Measurements from ENCODE around the gene DNMT3B.

The DNMT3B gene

DNA sequence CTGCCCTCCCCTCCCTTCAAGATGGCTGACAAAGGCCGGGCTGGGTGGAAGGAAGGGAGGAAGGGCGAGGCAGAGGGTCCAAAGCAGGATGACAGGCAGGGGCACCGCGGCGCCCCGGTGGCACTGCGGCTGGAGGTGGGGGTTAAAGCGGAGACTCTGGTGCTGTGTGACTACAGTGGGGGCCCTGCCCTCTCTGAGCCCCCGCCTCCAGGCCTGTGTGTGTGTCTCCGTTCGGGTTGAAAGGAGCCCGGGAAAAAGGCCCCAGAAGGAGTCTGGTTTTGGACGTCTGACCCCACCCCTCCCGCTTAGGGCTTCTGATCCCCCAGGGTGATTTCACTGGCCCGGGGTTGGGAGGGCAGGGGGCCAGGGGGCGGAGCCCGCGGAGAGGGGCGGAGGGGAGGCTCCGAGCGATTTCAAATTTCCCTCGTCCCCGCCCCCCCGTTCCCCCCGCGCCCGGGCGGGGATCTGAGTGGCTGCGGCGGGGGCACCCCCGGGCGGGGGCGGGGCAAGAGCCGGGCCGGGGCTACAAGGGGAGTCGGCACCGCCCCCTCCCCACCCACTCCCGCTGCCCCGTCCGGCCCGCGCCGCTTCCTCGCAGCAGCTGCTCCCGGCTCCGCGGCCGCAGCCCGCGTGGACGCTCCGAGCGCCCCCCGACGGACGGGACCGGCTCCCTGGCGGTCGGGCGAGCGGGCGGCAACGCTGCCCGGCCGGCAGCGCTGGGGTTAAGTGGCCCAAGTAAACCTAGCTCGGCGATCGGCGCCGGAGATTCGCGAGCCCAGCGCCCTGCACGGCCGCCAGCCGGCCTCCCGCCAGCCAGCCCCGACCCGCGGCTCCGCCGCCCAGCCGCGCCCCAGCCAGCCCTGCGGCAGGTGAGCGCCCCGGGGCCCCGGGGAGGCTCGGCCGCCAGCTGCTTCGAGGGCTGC is at the start of gene DNMT3B:
Gene DNMT3B, plus strand, starts transcription at position 555 of the 923 bp plus-strand sequence. CDS start 17,939 bp downstream, outside the sequence.
- TF ChIP-seq GATA2 (IDR thresholded peaks at IDR 0.05; ENCODE audit: low read depth, low read length) (no peak), GATA3 (IDR thresholded peaks at IDR 0.05; ENCODE audit: low read depth, low read length) (no peak)

DNA sequence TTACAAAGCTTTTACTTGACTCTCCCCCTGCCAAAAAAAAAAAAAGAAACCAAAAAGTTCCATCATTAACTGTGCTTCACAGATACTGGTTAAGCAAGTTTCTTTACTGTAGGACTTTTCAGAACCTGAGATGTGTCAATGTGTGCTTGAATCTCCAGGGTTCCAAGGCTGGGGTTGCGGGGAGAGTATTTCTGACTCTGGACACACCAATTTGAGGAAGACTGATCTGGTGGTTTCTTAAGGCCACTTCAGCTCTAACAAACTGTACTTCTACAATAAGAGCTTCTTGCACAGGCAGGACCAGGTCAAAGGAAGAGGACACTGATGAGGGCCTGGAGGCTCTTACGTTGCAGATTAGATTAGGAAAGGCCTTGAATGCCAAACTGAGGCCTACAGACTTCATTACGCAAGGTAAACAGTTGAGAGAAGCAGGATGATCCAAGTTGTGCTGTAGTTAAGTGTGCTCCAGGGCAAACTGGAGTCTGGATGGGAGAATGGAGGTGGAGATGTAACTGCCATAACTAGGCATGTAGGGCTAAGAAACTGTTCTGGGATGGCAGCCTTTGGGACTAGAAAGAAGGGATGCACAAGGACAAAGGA is 43.3 kb upstream of the DNMT3B start:
- no peak for TF ChIP-seq GATA2 (IDR thresholded peaks at IDR 0.05; ENCODE audit: low read depth, low read length)
- no peak for TF ChIP-seq GATA3 (IDR thresholded peaks at IDR 0.05; ENCODE audit: low read depth, low read length)

DNA sequence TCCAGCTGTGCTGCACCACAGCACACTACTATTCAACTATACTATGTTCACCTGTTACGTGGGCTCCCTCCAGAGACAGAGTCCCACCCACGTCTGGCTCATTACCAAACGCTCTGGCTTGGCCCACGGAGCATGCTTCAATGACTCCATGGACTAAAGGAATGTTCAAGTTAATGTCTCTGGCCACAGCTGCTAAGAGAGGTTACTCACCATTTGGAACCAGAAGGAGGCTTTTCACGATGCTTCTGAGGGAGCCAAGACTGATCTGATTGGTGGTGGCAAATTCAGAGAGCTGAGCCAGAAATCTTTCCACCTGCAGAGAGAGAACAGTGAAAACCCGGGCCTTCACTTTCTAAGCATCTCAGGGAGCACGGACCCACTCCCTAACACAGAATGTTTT is 34.5 kb upstream of the DNMT3B start:
- TF ChIP-seq GATA2 (IDR thresholded peaks at IDR 0.05; ENCODE audit: low read depth, low read length) = no peak
- no peak for TF ChIP-seq GATA3 (IDR thresholded peaks at IDR 0.05; ENCODE audit: low read depth, low read length)

DNA sequence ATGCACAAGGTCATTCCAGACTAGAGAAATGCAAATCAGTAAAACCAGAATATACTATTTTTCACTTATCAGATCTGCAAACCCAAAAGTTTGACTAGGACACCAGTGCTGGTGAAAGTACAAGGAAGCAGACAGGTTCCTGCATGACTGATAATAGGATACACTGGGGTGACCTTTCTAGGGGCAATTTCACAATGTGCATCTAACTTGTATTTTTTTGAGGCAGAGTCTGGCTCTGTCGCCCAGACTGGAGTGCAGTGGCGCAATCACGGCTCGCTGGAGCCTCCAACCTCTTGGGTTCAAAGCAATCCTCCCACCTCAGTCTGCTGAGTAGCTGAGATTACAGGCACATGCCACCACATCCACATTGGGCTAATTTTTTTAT is 30.3 kb upstream of the DNMT3B start:
- TF ChIP-seq GATA3 (IDR thresholded peaks at IDR 0.05; ENCODE audit: low read depth, low read length) (no peak), GATA2 (IDR thresholded peaks at IDR 0.05; ENCODE audit: low read depth, low read length) (no peak)

DNA sequence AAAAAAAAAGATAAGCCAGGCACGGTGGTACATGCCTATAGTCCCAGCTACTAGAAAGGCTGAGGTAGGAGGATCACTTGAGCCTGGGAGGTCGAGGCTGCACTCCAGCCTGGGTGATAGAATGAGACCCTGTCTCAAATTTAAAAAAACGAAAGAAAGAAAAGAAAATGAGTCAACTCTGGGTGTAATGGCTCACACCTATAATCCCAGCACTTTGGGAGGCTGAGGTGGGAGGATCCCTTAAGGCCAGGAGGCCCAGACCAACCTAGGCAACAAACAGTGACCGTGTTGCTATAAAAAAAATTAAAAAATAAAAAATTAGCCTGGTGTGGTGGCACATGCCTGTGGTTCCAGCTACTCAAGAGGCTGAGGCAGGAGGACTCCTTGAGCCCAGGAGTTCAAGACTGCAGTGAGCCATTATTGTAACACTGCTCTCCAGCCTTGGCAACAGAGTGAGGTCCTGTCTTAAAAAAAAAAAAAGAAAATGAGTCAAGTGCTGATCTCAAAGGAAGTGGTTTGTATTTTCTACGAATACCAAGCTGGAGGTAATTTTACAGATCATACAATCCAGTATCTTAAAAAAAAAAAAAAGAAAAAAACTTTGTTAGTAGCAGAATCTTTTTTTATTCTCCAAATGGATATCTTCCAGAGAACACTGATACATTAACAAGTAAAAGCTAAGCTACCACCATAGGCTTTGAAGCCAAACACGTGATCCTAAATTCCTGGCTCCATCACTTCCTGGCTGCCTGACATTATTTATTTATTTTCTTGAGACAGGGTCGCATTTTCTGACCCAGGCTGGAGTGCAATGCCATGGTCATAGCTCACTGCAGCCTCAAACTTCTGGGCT is 24.6 kb upstream of the DNMT3B start:
- TF ChIP-seq GATA3 (IDR thresholded peaks at IDR 0.05; ENCODE audit: low read depth, low read length) (no peak), GATA2 (IDR thresholded peaks at IDR 0.05; ENCODE audit: low read depth, low read length) (no peak)

DNA sequence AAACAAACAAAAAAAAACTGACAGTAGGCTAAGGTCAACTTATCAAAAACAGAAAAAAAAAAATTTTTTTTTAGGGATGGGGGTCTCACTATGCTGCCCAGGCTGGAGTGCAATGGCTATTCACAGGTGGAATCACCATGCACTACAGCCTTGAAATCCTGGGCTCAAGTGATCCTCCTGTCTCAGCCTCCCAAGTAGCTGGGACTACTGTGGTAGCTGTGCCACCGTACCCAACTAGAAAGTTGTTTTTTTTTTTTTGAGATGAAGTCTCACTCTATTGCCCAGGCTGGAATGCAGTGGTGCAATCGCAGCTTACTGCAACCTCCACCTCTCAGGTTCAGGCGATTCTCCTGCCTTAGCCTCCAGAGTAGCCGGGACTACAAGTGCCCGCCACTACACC is 21.0 kb upstream of the DNMT3B start:
- TF ChIP-seq GATA3 (IDR thresholded peaks at IDR 0.05; ENCODE audit: low read depth, low read length) (no peak), GATA2 (IDR thresholded peaks at IDR 0.05; ENCODE audit: low read depth, low read length) (no peak)

DNA sequence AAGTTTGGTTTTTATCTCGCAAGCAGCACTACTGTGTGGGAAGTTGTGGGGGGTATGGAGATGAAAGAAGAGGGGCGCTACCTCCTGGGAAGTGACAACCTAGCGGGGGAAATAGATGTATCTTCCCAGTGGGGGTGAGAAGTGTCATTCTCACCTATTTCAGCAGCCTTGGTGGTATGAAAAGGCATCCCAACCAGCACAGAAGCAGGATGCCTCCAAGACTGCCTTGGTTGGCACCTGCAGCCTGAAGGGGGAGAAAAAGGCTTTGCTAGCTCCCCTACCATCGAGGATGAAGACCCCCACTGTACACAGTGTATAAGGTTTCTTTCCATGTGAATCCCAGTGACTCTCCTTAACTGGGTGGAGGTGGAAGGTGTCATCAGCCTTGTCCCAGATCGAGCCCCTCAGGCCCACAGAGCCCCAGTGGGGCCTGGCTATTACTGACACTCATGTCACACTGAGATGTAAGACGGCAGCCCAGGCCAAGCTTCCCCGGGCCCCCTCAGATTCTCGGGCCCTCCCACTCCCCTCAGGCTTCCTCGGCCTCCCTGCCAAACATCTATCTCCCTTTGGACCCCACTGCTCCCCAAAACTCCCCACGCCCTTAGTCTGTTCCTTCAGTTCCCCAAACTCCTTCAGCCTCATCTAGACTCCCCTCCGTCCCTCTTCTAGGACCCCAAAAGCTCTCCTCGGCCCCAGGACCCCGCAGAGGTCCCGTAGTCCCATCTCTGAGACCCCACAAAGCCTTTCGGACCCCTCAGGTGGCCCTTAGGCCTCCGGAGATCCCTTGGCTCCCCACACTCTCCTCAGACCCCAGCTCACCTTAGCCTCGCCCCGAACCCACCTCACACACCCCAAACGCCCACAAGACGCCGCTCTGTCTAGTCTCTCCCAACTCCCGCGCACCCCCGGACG is 19.6 kb upstream of the DNMT3B start:
- TF ChIP-seq GATA3 (IDR thresholded peaks at IDR 0.05; ENCODE audit: low read depth, low read length) = no peak
- TF ChIP-seq GATA2 (IDR thresholded peaks at IDR 0.05; ENCODE audit: low read depth, low read length) = no peak

DNA sequence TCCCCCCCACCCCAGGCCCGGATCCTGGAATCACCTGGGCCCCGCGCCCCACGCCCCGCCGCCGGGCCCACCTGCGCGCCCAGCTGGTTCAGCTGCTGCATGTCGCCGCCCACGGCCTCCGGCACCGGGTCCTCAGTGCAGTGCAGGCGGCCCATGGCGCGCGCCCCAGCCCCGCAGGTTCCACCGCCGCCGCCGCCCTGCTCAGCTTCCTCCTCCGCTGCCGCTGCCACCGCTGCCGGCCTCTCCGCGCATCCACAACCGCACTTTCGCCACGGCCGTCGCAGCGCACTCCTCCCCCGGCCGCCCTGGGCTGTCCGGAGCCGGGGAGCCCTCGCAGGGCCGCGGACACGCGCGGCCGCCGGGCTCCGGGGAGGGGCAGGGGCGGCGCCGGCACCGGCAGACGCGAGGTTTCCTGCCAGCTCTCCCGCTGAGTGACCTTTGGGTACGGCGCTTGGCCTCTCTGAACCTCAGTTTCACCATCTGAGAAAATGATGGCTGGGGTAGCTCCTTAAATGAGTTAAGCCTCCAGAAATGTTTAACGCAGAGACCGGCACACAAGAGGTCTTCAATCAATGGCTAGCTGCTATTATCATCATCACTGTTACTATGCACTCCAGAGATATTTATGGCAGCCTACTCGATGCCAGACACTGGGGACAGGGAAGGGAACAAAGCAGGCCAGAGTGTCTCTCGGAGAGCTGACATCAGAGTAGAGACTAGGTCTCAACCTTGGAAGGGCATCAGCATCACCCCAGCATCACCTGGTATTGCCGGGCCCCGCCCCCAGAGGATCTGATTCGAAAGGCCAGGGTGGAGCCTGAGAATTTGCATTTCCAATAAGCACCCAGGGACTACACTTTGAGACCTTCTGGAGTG is 18.7 kb upstream of the DNMT3B start, which contains the start of gene COMMD7:
Gene COMMD7, minus strand, starts transcription at position 231 of the 876 bp plus-strand sequence. Its CDS starts 76 bp downstream, at position 155.
- no peak for TF ChIP-seq GATA3 (IDR thresholded peaks at IDR 0.05; ENCODE audit: low read depth, low read length)
- TF ChIP-seq GATA2 (IDR thresholded peaks at IDR 0.05; ENCODE audit: low read depth, low read length) = no peak

DNA sequence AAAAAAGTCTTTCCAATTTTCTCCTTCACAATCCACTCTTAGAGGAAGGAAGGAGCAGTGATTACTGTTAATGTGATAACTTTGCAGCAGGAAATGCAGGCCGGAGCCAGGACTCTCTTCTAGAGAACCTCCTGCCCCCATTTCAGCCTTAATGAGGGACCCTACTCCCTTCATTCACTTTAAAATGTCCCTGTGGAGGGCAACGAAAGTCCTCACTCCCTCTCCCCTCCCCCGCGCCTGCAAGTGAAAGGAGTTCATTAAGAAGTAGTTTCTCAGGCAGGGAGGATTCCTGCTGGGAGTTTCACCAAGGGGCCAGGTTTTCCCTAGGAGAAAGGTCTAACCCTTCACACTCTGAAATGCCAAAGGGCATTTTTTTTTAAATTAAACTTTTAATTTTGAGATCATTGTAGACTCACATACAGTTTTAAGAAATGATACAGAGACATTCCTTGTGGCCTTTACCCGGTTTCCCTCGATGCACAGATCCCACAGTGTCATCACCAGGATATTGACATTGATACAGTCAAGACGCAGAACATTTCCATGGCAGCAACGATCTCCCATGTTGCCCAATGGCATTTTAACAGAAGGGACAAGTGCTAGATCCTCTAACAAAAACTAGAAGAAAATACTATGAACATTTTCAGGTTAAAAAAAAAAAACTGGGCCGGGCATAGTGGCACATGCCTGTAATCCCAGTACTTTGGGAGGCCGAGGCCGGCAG is 12.1 kb upstream of the DNMT3B start:
- no peak for TF ChIP-seq GATA3 (IDR thresholded peaks at IDR 0.05; ENCODE audit: low read depth, low read length)
- TF ChIP-seq GATA2 (IDR thresholded peaks at IDR 0.05; ENCODE audit: low read depth, low read length) = no peak

DNA sequence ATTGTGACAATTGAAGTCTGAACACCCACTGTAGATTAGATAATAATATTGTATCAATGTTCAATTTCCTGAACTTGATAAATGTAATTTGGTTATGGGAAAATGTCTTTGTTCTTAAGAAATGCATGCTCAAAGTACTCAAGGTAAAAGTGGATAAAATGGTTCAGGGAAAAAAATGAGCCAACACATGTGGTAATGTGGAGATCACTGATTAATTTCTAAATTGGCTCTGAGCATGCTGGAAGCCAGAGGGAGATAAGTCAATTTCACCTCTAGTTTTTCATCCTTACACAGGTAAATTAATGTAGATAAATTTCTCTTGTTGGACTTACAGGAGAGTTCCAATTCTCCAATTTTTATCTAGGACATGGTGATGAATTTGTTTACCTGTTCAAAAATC is 10.9 kb upstream of the DNMT3B start:
- TF ChIP-seq GATA2 (IDR thresholded peaks at IDR 0.05; ENCODE audit: low read depth, low read length) = no peak

DNA sequence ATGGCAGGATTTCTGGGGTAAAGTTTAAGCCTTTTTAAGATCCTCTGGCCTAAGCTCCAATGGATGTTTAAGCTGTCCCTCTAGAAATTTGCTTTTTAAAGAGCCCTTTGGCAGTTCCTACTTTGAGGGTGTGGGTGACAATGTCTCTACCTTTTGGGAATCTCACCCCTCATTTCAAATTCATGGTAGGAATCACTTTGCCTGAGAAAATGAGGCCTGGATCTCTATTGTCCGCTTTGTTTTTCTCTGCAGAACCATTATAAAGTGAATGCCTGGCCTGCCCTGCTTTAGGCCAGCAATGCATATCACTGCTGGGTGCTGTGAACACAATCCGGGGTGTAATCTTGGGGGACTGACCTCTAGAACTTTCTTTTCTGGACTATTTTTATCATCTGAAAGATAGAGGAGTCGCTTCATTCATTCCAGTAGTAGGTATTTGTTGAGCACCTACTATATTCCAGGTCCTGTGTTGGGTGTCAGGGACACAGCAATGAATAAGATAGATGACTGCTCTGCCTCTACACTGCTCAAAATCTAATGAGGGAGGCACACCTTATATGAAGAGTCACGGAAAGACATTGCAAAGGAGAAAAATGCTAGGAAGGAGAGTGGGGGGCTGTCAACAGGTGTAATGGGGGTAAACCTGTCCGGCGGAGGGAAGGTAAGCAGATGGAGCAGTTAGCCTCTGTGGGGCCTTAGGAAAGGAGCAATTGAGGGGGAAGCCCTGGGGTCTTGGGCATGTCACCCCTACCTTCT is 10.3 kb upstream of the DNMT3B start:
- no peak for TF ChIP-seq GATA2 (IDR thresholded peaks at IDR 0.05; ENCODE audit: low read depth, low read length)
- TF ChIP-seq GATA3 (IDR thresholded peaks at IDR 0.05; ENCODE audit: low read depth, low read length) = no peak

All from SH-SY5Y (cell line).